Femur (tissue), 1 donor: ENCODE data around the gene CALN1.
"Not testable (repeated sequence)": the region's sequence is repeated elsewhere in the genome, so short reads cannot be mapped to it uniquely, and the experiment has no call there.

ENCODE experiments used
- DNase-seq: peaks from one replicate; pipeline ENCODE4 v3.0.0-alpha.2; 2017

The CALN1 gene

DNA sequence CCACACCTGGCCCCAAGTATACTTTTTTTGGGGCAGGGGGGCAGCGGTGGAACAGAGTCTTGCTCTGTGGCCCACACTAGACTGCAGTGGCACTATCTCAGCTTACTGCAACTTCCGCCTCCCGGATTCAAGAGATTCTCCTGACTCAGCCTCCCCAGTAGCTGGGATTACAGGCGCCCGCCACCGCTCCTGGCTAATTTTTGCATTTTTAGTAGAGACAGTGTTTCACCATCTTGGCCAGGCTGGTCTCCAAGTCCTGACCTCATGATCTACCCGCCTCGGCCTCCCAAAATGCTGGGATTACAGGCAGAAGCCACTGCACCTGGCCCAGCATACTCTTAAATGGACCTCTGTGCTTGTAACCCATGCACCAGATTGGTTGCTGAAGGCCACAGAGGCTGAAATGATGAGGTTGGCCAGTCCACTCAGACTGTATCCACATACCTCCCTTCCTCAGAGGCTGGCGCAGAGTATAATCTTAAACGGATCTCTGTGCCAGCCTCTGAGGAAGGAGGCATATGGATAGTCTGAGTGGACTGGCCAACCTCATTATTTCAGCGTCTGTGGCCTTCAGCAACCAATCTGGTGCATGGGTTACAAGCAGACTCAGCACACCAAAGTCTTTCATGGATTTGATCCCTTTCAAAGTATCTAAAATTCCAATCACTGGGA, 3.0 kb downstream of the CALN1 start:
- DNase-seq: no peak

DNA sequence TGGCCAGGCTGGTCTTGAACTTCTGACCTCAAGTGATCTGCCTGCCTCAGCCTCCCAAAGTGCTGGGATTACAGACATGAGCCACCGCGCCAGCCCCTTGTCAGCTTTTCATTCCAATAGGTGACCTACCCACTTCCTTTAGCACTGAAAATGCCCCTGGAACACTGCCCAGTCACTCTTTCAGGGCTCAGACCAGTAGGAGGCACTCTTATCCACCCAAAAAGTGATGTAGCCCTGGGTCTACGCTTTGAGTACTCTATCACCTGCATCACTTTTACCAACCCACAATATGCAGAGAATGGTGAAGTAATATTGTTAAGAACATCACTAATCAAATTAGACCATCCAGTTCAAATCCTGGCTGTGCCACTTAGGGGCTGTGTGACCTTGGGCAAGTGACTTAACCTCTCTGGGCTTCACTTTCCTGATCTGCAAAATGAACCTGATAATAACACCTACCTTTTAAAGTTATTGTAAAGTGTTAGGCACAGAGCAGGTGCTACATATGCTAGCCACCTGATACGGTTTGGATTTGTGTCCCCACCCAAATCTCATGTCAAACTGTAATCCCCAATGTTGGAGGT, 5.2 kb downstream of the CALN1 start:
- no peak for DNase-seq

DNA sequence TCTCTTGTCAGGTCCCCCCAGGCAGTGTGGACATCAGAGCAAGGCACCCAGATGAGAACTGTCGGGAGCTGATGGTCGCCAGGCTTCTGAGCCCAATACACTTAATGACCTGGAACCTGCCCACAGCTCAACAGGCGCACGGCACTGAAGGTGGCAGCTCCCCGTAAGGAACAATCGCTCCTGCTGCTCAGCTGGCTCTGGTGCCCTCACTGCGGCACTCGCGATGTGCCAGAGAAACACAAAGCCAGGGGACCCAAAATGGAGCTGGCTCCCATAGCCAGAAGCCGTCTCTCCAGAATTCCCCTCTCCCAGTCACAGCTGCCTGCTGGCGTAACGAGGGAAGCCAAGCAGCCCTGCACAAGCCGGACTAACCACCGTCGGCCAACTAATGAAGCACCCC, 6.3 kb downstream of the CALN1 start:
- no peak for DNase-seq

DNA sequence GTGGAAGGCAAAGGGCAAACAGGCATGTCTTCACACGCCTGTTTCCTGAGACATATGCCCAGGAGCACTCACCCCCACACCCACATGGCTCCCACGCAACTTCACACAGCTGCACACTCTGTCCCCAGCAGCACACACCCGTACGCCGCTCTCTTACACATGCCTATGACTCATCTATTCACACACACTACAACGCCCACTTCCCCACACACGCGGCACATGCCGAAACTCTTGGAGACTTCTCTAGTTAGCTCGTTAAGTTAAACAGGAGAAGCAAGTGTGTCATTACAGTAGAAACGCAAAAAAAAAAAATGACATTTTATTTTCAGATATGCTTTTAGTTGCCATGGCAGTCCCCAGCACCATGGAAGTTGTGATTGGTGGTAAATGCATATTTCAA, 6.7 kb downstream of the CALN1 start:
- DNase-seq: no peak

DNA sequence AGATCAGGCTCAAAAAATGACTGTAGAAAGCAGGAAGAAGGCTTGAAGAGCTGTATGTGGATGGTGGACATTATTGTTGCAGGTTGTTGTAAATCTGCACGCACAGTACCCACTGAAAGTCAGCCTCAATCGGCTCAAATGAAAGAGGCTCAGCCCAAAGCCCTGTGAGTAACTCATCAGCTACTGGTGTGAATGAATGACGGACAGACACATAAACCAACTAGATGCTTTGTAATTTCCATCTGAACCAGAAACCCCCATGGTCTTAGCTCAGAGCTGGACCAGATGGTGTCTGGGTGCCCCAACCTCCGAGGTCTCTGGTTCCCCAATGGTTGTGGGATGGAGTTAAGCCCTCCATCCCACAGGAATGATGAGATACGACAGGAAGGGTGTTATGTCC, 7.4 kb downstream of the CALN1 start:
- DNase-seq: no peak

DNA sequence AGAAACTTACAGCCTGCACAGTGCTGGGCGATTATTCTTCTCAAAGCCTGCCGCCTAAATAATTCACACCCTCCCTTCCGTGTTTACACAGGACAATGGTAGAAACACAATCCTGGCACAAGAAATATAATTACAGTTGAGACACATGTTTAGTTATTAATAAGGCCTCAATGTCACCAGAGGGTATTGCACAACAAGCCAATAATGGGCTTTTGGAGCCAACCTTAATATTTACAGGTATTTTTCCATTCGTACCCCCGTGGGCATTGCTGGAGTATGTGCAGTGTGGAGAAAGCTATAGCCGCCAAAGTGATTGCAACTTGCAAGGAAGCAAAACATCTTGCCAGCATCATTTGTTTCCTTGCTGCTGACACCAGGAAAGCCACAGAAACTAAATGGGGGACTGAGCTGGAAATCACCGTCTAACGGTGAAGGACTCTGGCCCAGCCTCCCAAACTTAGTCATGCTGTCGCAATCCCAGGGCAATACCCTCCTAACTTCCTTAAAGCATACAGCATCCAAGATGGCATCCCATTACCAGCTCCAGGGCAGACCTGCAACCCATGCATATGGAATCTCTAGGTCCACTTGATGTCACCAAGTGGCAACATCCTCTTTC, 8.6 kb downstream of the CALN1 start:
- no peak for DNase-seq

DNA sequence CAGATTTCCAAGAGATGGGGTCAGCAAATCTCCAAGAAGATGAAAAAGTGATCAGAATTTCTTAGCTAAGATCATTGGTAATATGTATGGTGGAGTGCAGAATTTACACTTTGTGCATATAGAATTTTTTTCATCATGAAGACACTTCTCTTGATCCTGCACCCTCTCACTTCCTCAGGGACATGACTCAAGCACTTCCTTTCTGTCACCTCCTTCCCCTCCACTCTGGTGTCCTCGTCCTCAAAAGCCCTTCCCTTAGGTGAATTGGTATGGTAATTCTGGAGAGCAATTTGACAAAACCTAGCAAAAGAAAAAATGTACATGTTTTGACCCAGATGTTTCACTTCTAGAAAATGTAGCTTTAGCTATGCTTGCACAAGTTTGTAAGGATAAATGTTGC, 18.1 kb downstream of the CALN1 start:
- DNase-seq: no peak

DNA sequence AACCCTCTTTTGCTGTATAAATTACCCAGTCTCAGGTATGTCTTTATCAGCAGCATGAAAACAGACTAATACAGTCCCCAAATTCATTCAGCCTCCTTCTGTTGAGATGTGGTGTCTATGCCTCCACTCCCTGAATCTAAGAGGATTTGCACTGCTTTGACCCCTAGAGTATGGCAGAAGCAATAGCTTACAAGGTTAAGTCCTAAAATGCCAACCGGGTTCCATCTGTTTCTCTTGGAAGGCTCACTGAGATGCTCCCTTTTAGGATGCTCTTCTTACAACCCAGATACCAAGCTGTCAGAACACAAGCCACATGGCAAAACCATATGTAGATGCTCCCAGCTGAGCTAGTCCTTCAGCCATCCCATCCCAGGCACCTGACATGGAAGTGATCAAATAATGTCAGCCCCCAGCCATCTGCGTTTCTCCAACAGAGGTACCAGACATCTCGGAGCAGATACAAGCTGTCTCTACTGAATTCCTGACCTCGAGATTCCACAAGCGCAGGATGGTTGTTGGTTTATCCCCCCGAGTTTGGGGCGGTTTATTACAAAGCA, 20.2 kb downstream of the CALN1 start:
- no peak for DNase-seq

DNA sequence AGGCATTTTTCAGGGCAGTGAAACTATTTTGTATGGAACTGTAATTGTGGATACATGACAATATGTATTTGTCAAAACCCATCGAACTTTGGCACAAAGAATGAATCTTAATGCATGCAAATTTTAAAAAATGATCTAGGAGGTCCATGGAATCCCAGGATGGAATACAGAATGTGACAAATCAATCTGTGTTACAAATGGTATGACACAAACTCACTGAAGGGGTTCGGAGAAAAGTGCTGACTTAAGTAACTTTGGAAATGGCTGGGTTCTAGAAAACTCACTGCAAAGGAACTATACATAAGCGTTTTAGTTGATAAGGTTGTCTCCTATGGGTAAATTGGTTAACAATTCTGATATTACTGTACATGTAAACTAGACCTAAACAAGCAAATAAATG, 26.0 kb downstream of the CALN1 start:
- DNase-seq: no peak

DNA sequence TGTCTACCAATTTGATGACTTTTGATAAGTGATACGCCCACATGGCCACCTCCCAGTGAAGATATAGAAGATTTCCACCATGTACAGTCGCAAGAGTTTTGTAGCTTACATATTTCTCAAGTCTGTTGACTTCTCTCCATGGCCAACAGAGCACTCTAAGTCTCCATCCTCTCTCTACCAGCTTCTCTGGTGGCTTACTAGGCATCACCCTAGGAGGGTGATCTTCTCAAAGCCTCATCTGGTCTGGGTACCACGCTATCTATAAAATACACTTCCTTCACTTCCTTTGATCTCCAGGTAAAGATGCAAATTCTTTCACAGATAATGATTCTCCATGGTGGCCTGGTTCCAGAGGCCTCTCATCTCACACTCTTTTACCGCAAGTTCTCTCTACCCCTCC, 49.9 kb downstream of the CALN1 start:
- no peak for DNase-seq

DNA sequence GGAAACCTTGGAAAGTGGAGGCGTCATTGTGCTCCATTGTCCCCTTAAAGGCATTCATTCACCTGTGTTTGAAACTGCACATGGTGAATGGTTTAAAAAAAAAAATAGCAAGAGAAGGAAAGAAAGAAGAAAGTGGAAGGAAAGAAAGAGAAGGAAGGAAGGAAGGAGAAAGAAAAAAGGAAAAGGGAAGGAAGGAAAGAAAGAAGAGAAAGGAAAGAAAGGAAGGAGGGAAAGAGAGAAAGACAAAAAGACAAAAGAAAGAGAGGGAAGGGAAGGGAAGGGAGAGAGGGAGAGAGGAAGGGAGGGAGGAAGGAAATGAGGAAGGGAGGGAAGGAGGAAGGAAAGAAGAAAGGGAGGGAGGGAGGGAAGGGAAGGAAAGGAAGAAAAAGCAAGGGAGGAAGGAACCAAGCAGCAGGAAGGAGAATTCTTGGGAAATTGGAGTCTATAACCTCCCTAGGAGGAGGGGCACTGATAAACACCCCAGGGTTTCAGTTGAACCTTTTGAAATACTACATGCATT, 66.9 kb downstream of the CALN1 start:
- DNase-seq: no peak

DNA sequence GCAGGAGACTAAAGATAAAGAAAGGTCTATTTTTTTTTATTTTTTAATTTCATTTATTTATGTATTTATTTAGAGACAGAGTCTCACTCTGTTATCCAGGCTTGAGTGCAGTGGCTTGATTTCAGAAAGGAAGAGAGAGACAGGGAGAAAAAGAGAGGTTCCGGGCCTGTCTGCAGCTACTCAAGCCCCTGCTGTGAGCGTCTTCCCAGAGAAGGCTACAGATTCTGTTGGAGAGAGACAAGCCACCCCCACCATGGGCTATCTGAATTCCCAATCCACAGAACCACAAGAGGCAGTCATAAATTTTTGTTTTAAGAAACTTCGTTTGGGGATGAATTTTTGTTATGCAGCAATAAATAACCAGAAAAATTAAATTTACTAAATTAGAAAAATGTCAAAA, 68.1 kb downstream of the CALN1 start:
- no peak for DNase-seq

DNA sequence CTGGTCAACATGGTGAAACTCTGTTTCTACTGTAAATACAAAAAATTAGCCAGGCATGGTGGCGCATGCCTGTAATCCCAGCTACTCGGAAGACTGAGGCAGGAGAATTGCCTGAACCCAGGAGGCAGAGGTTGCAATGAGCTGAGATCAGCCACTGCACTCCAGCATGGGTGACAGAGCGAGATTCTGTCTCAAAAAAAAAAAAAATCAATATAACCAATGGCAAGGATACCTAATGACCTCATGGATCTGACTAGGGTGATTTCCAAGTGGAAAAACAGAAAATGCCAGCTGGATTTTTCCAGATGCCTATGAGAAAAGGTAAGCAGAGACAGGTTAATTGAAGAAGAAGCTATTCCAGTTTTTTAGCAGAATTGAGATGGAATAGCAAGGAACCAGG, 68.8 kb downstream of the CALN1 start:
- DNase-seq: not testable (repeated sequence)

DNA sequence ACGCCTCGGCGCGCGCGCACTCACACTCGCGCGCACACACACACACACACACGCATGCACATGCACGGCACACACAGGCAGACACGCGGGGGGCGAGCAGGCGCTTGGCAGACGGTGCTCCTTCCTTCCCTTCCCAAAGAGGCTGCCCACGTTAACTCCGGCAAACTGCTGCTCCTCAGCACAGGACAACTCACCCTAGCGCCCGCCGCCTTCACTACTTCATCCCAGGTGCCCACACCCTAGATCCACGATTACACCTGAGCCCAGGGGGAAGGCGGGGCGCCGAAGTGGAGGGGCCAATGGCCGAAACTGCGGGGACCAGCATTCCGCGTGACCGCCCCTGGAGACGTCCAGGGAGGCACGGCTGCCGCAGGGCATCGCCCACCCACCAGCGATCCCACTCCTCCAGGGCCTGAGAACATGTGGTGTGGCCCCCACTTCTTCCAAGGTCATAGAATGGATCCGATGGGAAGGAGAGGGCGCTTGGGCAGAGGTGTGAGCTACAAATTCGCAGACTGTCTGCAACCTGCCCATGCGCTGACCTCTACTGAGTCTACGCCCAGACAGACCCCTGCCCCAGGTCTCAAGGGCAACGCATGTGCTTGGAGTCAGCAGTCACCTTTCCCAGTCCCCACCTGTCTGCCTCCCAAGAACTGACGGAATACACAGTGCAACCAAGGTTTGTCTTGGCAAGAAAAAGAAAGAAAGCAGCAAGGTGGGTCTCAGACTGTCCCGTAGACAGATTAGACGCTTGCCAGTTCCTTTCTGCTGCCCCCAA, 74.6 kb downstream of the CALN1 start:
- no peak for DNase-seq

DNA sequence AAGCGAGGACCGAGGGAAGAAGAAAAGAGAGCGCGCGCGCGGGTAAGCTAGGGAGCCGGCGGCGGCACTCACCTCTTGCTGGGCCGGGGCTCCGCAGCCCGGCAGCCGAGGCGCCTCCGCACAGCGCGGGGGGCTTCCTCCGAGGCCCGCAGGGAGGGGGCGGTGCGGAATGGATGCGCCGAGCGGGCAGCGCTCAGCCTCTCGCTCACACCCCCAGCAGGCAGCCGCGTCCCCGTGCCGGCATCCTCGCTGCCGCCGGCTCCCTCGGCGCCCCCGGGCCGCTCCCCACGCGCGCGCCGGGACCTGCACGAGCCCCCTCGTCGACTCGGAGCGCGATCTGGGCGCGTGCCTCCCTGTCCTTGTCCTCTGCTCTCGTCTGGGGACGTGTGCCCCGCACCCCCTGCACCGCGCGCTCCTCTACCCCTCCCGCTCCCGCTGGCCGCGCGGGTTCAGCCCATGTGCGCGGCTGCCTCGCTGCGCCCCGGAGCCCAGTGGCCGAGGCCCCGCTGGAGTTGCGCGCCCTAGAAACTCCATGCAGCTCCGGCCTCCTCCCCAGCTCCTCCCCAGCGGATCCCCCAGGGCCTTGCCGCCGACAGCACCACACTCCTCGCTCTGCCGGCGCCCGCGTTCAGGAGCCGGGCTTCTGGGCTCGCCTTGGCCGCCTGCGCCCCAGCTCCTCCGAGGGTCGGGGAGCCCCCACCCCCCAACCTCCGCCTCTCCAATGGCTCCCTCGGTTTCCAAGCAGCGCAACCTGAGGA, 75.3 kb downstream of the CALN1 start:
- no peak for DNase-seq

DNA sequence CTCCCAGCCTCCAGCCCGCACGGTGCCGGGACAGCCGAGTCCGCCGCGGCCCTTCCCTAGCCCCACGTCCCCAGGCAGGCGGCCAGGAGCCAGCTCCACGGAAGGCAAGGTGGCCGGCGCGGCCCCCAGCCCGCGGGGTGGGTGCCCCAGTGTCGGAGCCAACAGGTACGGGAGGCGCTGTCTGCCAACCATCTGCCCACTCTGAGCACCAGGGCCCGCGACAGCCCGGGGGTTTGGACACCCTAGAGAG, 75.8 kb downstream of the CALN1 start:
- no peak for DNase-seq

DNA sequence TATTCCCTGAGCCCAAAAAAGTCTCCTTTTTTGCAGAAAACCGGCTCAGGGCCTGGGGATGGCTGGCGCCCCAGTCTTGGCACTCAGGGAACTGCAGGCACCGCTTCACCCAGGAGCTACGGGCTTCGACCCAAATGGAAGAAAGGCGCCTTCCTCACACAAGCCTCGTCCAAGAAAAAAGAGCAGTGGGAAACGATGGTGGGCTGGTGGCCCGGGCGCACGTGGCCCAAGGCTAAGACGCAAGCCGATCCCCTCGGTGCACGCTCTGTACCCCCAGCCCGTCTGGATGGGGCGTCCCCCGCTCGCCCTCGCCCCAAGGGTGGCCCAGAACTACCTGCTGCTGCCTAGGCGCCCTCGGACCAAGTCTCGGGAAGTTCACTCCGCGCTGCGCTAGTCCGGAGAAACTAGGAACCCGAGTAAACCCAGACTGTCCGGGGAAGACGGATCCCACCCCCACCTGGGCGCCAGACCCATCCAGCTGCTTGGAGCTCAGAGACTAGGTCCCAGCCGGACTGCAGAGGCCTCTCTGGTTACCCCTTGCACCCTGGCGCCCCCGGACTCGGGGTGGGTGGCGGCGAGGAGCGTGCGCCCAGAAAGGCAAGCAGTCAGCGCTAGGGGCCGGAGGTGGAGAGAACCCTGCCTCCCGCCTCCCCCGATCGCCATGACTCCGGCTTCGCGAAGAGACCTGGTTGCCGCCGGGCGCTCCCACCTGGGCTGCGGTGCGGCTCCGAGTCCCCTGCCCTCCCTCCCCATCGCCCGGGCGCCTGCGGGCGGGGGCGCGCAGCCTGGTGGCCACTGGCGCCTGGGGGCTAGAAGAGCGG, 76.4 kb downstream of the CALN1 start:
- DNase-seq: no peak

DNA sequence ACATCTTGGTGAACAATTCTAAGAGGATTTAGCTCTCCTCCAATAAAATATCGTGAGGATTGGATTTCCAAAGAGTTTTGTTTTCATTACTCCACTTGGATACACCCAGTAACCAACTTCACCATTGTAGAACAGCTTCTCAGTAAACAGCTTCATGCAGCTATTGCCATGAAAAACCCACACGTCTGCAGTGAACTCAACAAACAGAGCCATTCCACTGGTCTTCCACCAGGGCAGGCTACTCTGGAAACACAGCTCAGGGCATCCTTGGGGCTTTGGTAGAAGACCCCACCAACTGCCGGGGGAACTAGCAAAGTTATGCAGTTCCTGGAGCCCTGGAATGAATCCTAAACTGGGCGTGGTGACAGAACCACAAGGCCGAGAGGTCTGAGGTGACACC, 77.4 kb downstream of the CALN1 start:
- no peak for DNase-seq

DNA sequence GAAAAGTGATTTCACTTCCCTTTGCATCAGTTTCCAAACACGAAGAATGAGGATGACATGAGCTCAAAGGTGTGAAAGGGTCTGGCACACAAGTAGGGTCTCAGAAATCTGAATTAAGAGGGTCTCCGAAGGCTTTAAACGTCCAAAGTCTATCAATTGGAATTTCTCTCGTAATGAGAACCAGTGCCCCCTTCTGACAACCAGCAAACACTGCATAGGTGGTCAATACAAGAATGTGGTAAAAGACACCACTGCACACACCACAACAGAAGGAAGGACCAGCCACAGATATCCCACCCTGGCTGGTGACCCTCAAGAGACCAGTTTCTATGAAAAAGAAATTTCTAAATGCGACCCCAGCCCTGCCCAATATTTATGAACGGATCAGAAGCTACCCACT, 78.1 kb downstream of the CALN1 start:
- DNase-seq: no peak

DNA sequence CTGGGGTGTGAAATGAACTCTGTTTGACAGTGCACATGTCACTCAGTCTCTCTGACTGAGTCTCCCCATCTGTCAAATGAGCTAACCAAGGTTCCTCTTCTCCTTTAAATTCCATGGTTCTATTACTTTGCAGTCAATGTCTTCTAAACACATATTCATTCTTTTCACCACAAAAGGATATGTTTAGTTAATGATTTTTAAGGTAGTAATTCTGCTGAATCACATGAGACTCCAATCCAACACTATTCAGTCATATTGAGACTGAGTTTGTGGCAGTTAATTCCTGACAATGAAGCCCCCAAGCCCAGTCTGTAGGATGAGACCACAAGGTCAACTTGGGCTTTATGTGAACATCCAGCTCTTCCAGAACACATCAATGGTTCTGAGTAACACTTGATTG, 85.3 kb downstream of the CALN1 start:
- no peak for DNase-seq

DNA sequence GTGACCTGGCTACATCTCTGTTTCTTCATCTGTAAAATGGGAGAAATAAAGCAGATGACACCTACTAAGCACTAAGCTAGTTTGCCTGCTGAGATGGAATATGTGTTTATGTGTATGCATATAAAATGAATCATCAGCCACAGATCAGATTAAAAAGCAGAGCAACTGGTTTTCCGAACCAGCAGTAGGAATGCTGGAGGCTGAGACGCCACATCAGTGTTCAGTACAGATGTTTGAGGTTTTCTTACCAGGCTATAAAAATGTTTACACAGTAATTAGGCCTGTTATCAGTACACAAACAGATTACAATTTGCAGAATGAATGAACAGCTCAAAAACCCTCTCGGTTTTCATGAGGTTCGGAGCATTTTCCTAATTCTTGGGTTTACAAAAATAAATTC, 85.8 kb downstream of the CALN1 start:
- no peak for DNase-seq

DNA sequence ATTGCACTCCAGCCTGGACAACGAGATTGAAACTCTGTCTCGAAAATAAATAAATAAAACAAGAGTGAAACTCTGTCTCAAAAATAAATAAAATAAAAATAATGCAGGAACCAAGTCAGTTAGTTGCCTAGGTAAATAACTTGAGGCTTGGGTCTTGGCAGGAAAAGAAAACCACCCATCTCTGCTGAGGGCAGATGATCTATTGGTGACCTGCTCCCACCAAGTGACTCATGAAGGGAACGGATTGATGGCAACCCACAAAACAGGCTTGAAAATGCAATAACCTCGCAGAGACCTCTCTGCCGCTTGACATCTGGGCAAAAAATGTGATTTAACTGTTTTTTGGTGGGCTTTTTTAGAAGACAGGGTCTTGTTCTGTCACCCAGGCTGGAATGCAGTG, 86.6 kb downstream of the CALN1 start:
- DNase-seq: no peak
